HL-60 (cell line): ENCODE results near the gene NACC2.

Experiments
- DNase-seq, 2 experiments: peaks; one replicate each; pipeline ENCODE4 v3.0.0-alpha.2; 2010 to 2020; ENCODE audit warnings: low read depth in 1 of 2, low spot score in 1 of 2
- H3K27ac ChIP-seq: fragments of 250-450 bp; sonication (Bioruptor Pico); replicated peaks from 2 replicates; pipeline ENCODE4 v1.5.1; 2020; ENCODE audit warnings: mild to moderate bottlenecking, moderate library complexity
- H3K27me3 ChIP-seq: fragments of 250-450 bp; sonication (Bioruptor Pico); 2 replicates; pipeline ENCODE4 v1.5.1; 2021; ENCODE audit warnings: mild to moderate bottlenecking, moderate library complexity; ENCODE audit not compliant: insufficient read depth, poor library complexity, severe bottlenecking
- H3K4me3 ChIP-seq: replicated peaks from 2 replicates; pipeline ENCODE4 v1.5.1; 2011; ENCODE audit warnings: mild to moderate bottlenecking, control low read depth, low read length; ENCODE audit not compliant: insufficient read depth
- CTCF ChIP-seq: IDR thresholded peaks from one replicate; pipeline ENCODE4 v1.5.1; 2011; ENCODE audit warnings: low read length, control low read depth, inconsistent platforms; ENCODE audit not compliant: insufficient read depth
- GABPA ChIP-seq: IDR thresholded peaks from 2 replicates; pipeline ENCODE4 v1.6.1; 2012; ENCODE audit warnings: low read depth
- POLR2AphosphoS5 ChIP-seq: IDR thresholded peaks from 2 replicates; pipeline ENCODE4 v1.6.1; 2012; ENCODE audit warnings: low read depth
- REST ChIP-seq: IDR thresholded peaks from 2 replicates; pipeline ENCODE4 v1.6.1; 2012; ENCODE audit warnings: low read depth; ENCODE audit not compliant: insufficient replicate concordance
- SPI1 ChIP-seq: IDR thresholded peaks from 2 replicates; pipeline ENCODE4 v1.6.1; 2012; ENCODE audit warnings: low read depth, mild to moderate bottlenecking, borderline replicate concordance

NACC2 gene

DNA sequence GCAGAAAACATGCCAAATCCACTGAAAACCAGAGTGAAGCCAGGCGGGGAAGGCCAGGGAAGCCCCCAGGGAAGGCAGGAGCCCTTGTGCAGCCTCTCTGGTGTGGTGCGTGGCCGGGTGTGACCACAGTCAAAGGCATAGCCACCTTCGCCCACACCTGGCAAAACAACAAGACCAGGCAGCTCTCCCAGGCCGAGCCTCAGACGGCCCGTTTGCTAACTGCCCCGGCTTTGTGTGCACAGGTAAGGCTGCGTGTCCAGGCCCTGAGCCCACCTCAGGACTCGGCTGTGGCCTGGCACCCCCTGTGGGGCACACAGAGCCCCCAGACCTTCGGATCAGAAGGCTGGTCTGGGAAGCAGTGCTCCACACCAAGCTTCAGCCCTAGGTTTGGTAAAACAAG lies 17.5 kb upstream of the NACC2 start:
- H3K27ac ChIP-seq = no peak overlapping the region
- TF ChIP-seq POLR2AphosphoS5 (no peak), REST (no peak), GABPA (no peak)
- H3K27me3 ChIP-seq = no peaks in the 10 kb centered on the region
- H3K4me3 ChIP-seq = no peak overlapping the region
- no peak for DNase-seq

DNA sequence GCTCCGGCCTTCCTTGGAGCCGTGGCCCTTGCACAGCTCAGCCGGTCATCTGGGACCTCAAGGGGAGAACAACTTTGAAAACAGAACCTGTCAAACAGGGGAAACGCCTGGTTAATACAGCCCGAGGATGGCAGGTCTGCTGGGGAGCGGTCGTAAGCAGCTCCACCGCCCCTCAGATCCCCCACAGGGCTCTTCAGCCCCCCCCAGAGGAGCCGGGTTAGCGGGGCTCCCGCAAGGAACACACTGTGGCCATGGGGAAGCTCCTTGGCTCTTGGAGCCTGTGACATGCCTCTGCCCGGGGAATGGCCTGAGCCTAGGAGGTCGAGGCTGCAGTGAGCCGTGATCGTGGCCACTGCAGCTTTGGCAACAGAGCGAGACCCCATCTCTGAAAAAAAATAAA lies 16.8 kb upstream of the NACC2 start:
- TF ChIP-seq SPI1 (no peak), POLR2AphosphoS5 (no peak), GABPA (no peak), REST (no peak), CTCF (no peak)
- DNase-seq = no peak
- no peaks in the 10 kb centered on the region for H3K27me3 ChIP-seq
- H3K4me3 ChIP-seq = no peak overlapping the region
- no peak overlapping the region for H3K27ac ChIP-seq

DNA sequence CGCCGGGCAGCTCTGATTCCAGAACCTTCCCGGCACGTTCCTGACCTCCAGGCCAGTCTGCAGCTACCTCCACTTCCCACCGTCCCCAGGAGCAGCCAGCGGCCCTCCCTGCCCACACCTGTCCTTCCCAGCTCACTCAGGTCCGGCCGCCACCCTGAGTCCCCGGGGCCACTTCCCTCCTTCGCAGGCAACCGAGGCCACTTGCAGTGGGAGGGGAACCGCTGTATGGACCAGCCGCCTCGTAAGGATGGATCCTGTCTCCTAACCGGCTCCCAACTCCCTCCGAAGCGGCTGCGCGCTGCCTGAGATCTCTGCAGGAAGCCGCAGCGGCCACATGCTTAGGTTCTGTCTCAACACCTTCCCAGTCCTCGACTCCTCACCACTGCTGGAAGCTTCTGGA lies 16.1 kb upstream of the NACC2 start:
- TF ChIP-seq GABPA (no peak), REST (no peak), SPI1 (no peak), POLR2AphosphoS5 (no peak), CTCF (no peak)
- Histone ChIP-seq H3K27ac (no peak overlapping the region), H3K4me3 (no peak overlapping the region), H3K27me3 (no peaks in the 10 kb centered on the region)
- DNase-seq = no peak
